GM19193 (cell line): ENCODE data around the gene SRRM3.

Experiments
- POLR2A ChIP-seq: IDR thresholded peaks from 4 replicates; pipeline ENCODE4 v1.6.1; 2011; ENCODE audit not compliant: insufficient read depth, insufficient read length; ENCODE audit errors: extremely low read depth

Gene SRRM3

GRCh38 chr7:76278540-76278939 is 76.8 kb downstream of the SRRM3 start:
- no peak for TF ChIP-seq POLR2A

DNA sequence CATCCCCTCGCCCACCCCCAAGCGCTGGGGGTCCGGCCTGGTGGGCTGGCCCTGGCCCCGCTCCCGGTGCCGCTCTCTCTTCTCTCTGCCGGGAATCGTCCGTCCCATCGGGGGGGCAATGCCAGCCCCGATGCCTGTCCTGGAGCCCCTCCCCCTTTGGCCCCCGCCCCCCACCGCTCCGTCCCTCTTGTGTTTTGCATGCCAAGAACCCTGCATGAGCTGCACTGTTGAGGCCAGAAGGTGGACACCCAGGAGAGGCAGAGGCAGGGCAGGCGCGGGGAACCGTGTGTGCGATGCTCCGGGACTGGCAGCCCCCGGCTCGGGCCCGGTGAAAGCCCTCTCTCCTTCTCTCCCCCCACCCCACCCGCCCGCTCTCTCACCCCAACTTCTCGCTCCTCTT is 78.7 kb downstream of the SRRM3 start:
- no peak for TF ChIP-seq POLR2A

GRCh38 chr7:76281006-76281705 is 79.5 kb downstream of the SRRM3 start:
- no peak for TF ChIP-seq POLR2A

DNA sequence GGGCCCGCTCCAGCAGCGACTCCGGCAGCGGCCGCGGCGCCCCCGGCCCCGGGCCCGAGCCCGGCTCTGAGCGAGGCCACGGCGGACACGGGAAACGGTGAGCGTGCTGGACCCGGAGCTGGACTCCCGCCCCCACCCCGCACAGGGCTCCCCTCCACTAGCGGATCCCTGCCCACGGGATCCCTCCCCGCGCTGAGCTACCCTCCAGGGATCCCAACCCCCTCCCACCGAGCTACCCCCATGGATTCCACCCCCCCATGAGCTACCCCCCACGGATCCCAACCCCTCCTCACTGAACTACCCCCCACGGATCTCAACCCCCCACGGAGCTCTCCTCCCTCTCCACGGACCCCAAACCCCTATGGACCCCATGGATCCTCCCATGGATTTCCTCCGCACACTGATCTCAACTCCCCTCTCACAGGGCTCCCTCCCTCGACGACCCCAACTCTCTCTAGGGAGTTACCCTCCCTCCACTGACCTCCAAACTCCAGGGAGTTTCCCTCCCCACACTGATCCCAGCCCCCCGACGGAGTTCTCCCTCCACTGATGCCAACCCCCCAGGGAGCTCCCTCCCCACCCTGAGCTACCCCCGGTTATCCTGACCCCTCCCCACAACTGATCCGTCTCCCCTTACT is 80.1 kb downstream of the SRRM3 start:
- no peak for TF ChIP-seq POLR2A

DNA sequence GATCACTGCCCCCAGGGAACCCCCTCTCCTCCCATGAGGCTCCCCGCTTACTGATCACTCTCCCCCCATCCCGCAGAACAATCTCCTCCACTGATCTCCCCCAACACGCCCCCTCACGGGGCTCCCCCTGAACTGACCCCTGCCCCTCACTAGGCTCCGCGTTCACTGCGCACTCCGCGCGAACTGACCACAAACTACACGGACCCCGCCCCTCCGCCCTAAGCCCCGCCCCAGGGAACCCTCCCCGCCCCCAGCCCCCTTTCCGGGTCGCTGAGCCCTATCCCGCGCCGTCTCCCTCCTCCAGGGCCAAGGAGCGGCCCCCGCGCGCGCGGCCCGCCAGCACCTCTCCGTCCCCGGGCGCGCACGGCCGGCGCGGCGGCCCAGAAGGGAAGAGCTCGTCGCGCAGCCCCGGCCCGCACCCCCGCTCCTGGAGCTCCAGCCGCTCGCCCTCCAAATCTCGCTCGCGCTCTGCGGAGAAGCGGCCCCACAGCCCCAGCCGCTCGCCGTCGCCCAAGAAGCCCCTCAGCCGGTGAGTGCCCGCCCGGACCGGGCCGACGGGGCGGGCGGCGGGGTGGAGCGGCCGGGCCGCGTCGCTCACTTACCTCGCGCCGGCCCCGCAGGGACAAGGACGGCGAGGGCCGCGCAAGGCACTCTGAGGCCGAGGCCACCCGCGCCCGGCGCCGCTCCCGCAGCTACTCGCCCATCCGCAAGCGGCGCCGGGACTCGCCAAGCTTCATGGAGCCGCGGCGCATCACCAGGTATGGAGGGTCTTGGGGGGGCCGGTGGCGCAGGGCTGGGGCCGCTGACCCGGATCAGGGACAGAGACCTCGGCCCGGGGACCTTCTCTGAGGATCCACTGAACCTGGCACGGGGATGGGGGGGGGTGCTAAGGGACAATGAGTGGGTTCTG is 80.9 kb downstream of the SRRM3 start:
- no peak for TF ChIP-seq POLR2A

DNA sequence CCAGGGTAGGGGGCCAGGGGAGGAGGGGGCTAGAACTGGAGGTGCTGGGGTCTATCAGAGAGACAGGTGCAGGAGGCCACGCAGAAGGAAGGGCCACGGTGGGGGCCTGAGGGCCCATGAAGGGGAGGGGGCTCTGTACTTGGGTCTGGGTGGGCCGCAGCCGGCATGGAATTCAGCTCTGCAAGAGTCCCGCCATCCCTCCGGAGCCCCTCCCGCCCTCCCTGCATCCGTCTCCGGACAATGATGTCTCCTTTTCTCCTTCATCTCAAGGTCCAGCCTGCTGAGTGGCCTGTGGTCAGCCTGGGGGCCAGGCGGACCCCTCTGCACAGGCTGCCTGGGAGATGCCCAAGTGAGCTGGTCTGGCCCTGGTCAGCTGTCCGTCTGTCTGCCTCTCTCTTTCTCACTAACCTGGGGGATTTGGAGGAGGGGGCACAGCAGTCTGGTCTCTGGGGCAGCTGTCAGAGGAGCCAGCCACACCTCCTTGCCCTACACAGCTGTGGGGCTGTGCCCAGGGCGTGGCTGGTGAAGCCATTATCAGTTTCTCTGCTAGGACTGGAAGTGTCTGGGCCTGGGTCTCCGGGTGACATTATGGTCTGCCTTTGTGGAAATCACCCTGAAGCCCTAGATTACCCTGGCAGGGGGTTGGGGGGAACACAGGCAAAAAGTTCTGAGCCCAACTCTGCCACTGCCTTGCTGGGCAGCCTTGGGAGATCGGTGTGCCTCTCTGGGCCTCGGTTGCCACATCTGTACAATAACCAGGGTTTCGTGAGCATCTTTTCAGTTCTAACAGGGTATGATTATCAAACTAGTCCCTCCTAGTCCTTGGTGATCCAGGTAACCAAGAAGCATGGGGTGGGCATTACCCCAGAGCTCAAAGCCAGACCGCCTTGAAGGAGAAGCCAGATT is 81.8 kb downstream of the SRRM3 start:
- no peak for TF ChIP-seq POLR2A

DNA sequence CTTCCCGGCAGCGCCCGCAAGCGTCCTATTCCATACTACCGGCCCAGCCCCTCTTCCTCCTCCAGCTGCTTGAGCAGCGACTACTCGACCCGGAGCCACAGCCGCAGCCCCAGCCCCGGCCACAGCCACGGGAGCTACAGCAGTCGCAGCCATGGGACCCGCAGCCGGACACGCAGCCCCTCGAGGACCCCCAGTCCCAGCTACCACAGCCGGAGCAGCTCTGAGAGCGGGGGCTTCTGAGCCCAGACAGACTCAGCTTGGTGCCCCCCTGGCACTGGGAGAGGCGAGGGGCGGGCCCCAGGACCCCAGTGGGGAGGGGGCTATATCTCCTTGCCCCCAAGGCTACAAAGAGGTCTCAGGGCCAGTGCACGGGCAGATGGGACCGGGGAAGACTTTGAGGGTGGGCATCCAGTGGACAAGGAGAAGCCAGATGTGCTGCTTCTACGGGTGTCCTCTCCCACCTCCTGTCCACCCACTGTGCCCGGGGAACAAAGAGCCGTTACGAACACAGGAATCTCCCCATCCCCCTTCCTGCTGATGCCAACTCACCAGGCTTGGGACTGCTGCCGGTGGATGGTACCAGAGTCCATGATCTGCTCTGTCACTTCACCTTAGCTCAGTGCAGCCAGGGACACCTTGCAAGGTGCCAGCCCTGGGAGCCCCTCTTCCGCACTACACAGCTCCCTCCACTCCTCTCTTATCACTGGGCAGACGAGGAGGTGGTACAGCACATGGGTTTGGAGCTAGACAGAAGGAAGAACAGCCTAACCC is 84.1 kb downstream of the SRRM3 start:
- no peak for TF ChIP-seq POLR2A

GRCh38 chr7:76286842-76287403 is 85.2 kb downstream of the SRRM3 start:
- TF ChIP-seq POLR2A, result no peak

DNA sequence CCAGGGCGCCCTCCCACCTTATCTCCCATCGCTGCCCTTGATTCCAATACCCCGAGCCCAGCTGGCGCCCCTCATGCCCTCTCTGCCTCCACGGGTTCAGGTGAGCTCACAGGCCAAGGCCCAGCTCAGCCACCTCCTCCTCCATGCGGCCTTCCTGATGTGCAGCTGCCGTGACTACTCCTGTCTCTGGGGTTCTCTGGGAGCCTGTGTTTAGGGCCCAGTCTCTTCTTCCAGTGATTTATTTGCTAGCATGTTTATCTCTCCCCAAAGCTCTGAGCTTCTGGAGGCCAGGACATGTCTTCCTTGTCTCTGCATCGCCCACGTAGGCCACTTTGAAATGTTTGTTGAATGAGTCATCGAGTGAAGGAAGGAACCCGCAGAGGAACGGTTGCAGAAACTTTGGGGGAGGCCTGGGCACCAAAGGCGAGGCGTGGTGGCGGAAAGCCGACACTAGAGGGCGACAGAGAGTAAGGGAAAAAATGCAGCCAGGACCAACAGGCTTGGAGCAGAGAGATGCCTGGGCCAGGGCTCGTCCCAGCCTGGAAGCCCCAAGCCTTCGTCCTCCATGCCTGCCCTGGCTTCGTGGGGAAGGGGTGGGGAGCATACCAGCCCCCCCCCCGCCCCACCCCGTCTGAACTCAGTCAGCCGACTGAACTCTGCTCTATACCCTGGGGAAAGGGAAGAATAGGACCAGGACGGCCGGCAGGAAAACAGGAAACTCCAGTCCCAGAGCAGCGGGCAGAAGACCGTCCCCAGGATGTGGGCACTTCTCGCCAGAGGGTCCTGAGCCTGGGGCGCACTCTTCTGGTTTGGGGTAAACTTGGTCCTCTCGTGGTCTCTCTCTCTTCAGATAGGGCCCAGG is 89.9 kb downstream of the SRRM3 start:
- no peak for TF ChIP-seq POLR2A

GRCh38 chr7:76292213-76292573 is 90.5 kb downstream of the SRRM3 start:
- no peak for TF ChIP-seq POLR2A

- no peak for TF ChIP-seq POLR2A
Observed at GRCh38 chr7:76293407-76293901, 91.8 kb downstream of the SRRM3 start.

DNA sequence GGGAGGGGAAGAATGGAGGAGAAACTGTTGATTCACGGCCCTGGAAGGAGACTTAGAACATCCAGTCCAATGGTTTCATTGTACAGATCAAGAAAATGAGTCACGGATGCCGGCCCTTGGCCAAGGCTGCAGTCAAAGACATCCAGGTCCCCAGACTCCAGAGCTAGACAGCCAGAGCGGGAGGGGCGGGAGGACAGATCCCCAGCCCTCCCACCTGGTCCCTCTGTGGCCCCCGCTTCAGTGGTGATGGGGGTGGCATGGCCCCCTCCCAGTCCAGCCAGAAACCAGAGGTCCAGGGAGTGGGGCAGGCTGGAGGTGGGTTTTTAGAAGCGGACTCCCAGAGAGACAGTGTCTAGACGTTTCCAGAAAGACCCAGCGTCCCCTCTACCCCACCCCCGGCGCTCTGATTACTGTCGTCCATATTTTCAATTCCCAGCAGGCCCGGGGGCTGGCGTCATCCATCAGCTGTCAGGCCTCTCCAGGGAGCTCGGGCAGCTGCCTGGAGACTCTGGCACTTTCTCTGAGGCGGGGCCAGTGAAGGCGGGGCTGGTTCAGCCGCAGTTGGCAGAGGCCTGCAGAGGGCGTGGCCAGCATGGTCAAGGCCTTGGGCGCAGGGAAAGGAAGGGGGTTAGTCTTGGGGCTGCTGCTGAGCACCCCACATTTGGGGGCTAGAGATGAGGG is 92.8 kb downstream of the SRRM3 start:
- no peak for TF ChIP-seq POLR2A
